NCI-H187 (cell line): Measurements from ENCODE around the gene PCSK9.
A peak's percentile ranks its signal among the peaks of the same experiment; 100 is the strongest.

Experiments used
- DNase-seq, 2 experiments: peaks; one replicate each; lab custom pipeline; 2025; lab: John Stamatoyannopoulos, UW

PCSK9 gene

GRCh38 chr1:55039342-55040082 lies at the start of gene PCSK9:
PCSK9 (plus strand) TSS chr1:55039548; CDS start chr1:55039838, 290 bp downstream.
- no peak for DNase-seq

- DNase-seq = no peak
Measured at GRCh38 chr1:54989968-54990810, 49.2 kb upstream of the PCSK9 start.

GRCh38 chr1:54990916-54991315 lies 48.4 kb upstream of the PCSK9 start:
- DNase-seq = no peak

GRCh38 chr1:54991939-54992338 lies 47.4 kb upstream of the PCSK9 start:
- no peak for DNase-seq

GRCh38 chr1:54993140-54993539 lies 46.2 kb upstream of the PCSK9 start:
- DNase-seq = no peak

GRCh38 chr1:54994355-54994990 lies 44.9 kb upstream of the PCSK9 start:
- DNase-seq = no peak

- no peak for DNase-seq
Measured at GRCh38 chr1:54995013-54995760, 44.2 kb upstream of the PCSK9 start.

DNA sequence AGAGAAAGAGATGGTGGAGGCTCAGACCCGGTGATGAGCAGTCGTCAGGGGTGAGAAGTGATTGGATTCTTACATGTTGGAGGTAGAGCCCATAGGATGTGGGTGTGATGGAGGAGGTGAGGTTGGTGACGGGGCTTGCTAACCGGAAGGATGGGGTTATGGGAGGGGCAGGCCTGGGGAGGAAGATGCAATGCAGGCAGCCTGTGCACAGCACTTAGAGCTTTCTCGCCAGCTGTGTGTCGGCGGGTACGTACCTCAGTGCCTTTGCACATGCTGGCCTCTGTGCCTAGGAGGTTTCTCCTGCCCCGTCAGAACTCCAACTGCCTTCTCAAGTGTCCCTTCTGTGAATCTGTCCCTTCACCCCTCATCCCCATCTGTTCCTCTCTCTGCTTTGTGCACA lies 43.5 kb upstream of the PCSK9 start:
- no peak for DNase-seq

DNA sequence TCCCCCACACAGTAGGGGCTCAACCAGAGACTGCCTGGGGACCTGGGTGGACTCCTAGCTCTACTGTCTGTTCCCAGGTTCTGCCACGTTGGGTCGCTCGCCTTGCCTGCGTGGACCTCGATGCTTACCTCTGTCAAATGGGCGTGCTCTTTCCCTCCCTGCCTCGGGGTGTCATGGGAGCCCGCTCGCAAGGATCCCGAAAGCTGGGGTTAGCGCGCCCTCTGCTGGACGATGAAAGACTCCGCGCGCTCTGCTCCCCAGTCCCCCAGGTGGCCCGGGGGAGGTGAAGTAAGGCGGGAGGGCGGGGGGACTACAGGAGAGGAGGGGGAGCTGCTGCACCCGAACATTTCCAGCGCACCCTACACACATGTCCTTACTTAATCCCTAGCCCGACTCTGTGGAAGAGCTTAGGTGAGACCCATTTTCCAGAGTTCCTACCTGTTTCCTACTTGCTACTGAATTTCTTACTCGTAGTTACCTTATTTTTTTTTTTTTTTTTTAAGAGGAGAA lies 42.9 kb upstream of the PCSK9 start:
- peak in 1 of 2 experiments; percentile 56 for DNase-seq

- no peak for DNase-seq
Measured at GRCh38 chr1:54996869-54997710, 42.3 kb upstream of the PCSK9 start.

DNA sequence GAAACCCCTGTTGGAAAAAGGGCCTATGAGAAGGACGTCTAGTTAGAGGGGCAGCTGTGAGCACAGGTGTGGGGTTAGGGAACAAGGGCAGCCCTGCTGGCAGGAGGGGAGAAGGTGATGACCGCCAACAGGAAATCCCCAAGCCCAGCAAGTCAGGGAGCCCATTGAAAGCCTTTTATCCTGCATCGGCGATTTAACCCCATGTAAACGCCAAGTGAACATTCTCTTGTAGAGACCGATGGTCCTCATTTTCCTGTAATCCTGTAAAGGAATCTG lies 41.7 kb upstream of the PCSK9 start:
- no peak for DNase-seq

GRCh38 chr1:54998100-54998499 lies 41.2 kb upstream of the PCSK9 start:
- no peak for DNase-seq

- no peak for DNase-seq
Measured at GRCh38 chr1:54998677-54999076, 40.7 kb upstream of the PCSK9 start, which contains the start of gene BSND. BSND (plus strand) TSS chr1:54998933; CDS start chr1:54999187, 254 bp downstream.

- no peak for DNase-seq
Measured at GRCh38 chr1:55000110-55001085, 39.0 kb upstream of the PCSK9 start.

- DNase-seq = no peak
Measured at GRCh38 chr1:55001311-55001710, 38.0 kb upstream of the PCSK9 start.

- DNase-seq = no peak
Measured at GRCh38 chr1:55002686-55003085, 36.7 kb upstream of the PCSK9 start.

GRCh38 chr1:55005351-55006140 lies 33.8 kb upstream of the PCSK9 start:
- DNase-seq = no peak

DNA sequence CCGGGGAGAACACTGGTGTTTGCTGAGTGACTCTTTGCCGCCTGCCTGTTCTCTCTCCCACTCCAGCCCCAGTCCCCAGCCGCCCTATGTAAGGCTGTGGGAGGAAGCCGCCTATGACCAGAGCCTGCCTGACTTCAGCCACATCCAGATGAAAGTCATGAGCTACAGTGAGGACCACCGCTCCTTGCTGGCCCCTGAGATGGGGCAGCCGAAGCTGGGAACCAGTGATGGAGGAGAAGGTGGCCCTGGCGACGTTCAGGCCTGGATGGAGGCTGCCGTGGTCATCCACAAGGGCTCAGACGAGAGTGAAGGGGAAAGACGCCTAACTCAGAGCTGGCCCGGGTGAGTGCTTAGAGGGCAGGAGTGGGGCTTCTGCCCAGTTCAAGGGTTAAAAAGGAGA lies 32.4 kb upstream of the PCSK9 start:
- no peak for DNase-seq

DNA sequence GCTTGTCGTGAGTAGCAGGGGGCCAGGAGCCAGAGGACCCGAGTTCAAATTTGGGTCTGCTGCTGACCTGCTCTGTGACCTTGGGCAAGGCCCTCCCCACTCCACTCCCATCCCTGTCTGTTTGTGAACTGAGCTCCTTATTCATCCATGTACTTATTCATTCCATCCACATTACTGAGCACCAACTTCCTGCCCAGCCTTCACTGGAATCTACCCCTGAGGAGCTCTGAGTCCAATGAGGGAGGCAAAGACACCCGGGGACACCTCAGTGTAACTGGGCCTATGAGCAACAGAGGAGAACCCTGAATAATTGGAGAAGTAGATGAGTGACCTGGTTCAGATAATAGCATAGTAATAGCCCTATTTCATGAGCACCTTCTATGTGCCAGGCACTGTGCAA lies 31.7 kb upstream of the PCSK9 start:
- no peak for DNase-seq
